Mucosa of stomach (tissue), 1 donor: ENCODE measurements around the gene VPS4A.
"Not testable (repeated sequence)": the region's sequence is repeated elsewhere in the genome, so short reads cannot be mapped to it uniquely, and the experiment has no call there.

ENCODE experiments used
- H3K27me3 ChIP-seq: one replicate; pipeline ENCODE4 v1.7.0; 2013; ENCODE audit warnings: mild to moderate bottlenecking, low read length; ENCODE audit not compliant: control insufficient read depth, insufficient read depth
- H3K36me3 ChIP-seq: one replicate; pipeline ENCODE4 v1.7.0; 2013; ENCODE audit warnings: low read length; ENCODE audit not compliant: control insufficient read depth, insufficient read depth
- H3K4me1 ChIP-seq: one replicate; pipeline ENCODE4 v1.7.0; 2013; ENCODE audit warnings: mild to moderate bottlenecking, low read length; ENCODE audit not compliant: control insufficient read depth, insufficient read depth
- H3K4me3 ChIP-seq: one replicate; pipeline ENCODE4 v1.7.0; 2013; ENCODE audit warnings: low read length
- H3K9ac ChIP-seq: one replicate; pipeline ENCODE4 v1.7.0; 2013; ENCODE audit warnings: mild to moderate bottlenecking, low read length, moderate library complexity
- H3K9me3 ChIP-seq: one replicate; pipeline ENCODE4 v1.7.0; 2013; ENCODE audit warnings: mild to moderate bottlenecking, low read length, moderate library complexity; ENCODE audit not compliant: control insufficient read depth
- donor health status: Pancreatic carcinoma.

VPS4A gene

GRCh38 chr16:69360070-69360469 lies 48.9 kb downstream of the VPS4A start:
- not testable (repeated sequence) for H3K27me3 ChIP-seq, H3K36me3 ChIP-seq, H3K9ac ChIP-seq, H3K9me3 ChIP-seq, H3K4me3 ChIP-seq, H3K4me1 ChIP-seq

- peaks cover 17% of the 10 kb centered on the region for H3K36me3 ChIP-seq
- H3K9me3 ChIP-seq, result no peaks in the 10 kb centered on the region
- no peak overlapping the region for H3K9ac ChIP-seq
- H3K4me1 ChIP-seq, result no peaks in the 10 kb centered on the region
- no peak overlapping the region for H3K4me3 ChIP-seq
- no peaks in the 10 kb centered on the region for H3K27me3 ChIP-seq
Measured at GRCh38 chr16:69363281-69363717, 52.1 kb downstream of the VPS4A start.

- H3K36me3 ChIP-seq, result peaks cover 22% of the 10 kb centered on the region
- H3K27me3 ChIP-seq, result no peaks in the 10 kb centered on the region
- no peak overlapping the region for H3K4me3 ChIP-seq
- no peak overlapping the region for H3K9ac ChIP-seq
- no peaks in the 10 kb centered on the region for H3K4me1 ChIP-seq
- no peaks in the 10 kb centered on the region for H3K9me3 ChIP-seq
Measured at GRCh38 chr16:69364088-69364487, 52.9 kb downstream of the VPS4A start.

- H3K36me3 ChIP-seq, result peaks cover 26% of the 10 kb centered on the region
- no peaks in the 10 kb centered on the region for H3K27me3 ChIP-seq
- H3K9ac ChIP-seq, result no peak overlapping the region
- H3K4me3 ChIP-seq, result no peak overlapping the region
- H3K4me1 ChIP-seq, result no peaks in the 10 kb centered on the region
- H3K9me3 ChIP-seq, result no peaks in the 10 kb centered on the region
Measured at GRCh38 chr16:69365901-69366300, 54.8 kb downstream of the VPS4A start.

GRCh38 chr16:69366431-69366830 lies 55.3 kb downstream of the VPS4A start:
- Histone ChIP-seq H3K36me3 (peaks cover 26% of the 10 kb centered on the region), H3K9me3 (no peaks in the 10 kb centered on the region), H3K9ac (no peak overlapping the region), H3K4me1 (no peaks in the 10 kb centered on the region), H3K27me3 (no peaks in the 10 kb centered on the region), H3K4me3 (no peak overlapping the region)

GRCh38 chr16:69367980-69368379 lies 56.8 kb downstream of the VPS4A start:
- no peak overlapping the region for H3K9ac ChIP-seq
- H3K36me3 ChIP-seq, result peaks cover 26% of the 10 kb centered on the region
- H3K4me3 ChIP-seq, result no peak overlapping the region
- H3K4me1 ChIP-seq, result no peaks in the 10 kb centered on the region
- no peaks in the 10 kb centered on the region for H3K9me3 ChIP-seq
- no peaks in the 10 kb centered on the region for H3K27me3 ChIP-seq

GRCh38 chr16:69368866-69369265 lies 57.7 kb downstream of the VPS4A start:
- Histone ChIP-seq H3K4me3 (no peak overlapping the region), H3K4me1 (peaks cover 5% of the 10 kb centered on the region), H3K27me3 (no peaks in the 10 kb centered on the region), H3K9ac (no peak overlapping the region), H3K36me3 (peaks cover 26% of the 10 kb centered on the region), H3K9me3 (no peaks in the 10 kb centered on the region)

- no peak overlapping the region for H3K9ac ChIP-seq
- peaks cover 5% of the 10 kb centered on the region for H3K4me1 ChIP-seq
- H3K9me3 ChIP-seq, result no peaks in the 10 kb centered on the region
- H3K36me3 ChIP-seq, result peaks cover 19% of the 10 kb centered on the region
- H3K4me3 ChIP-seq, result no peak overlapping the region
- no peaks in the 10 kb centered on the region for H3K27me3 ChIP-seq
Measured at GRCh38 chr16:69371564-69371963, 60.4 kb downstream of the VPS4A start.

- H3K4me1 ChIP-seq, result peaks cover 5% of the 10 kb centered on the region
- H3K9ac ChIP-seq, result no peak overlapping the region
- no peaks in the 10 kb centered on the region for H3K9me3 ChIP-seq
- H3K4me3 ChIP-seq, result no peak overlapping the region
- no peaks in the 10 kb centered on the region for H3K27me3 ChIP-seq
- peaks cover 12% of the 10 kb centered on the region for H3K36me3 ChIP-seq
Measured at GRCh38 chr16:69373019-69373418, 61.9 kb downstream of the VPS4A start.
